Left lung (tissue), 10 donors: ENCODE data around the gene KIF22. TPM values are rescaled to one million over a fixed set of nuclear protein-coding genes. Genes with fewer than 3 reads are reported as not detected.
A peak's percentile ranks its signal among the peaks of the same experiment; 100 is the strongest.

Experiments used
- ATAC-seq: fragments of 200-7000 bp; cut with Tn5 transposase; one replicate; pipeline ENCODE4 v1.9.1; 2020; ENCODE audit warnings: moderate library complexity
- DNase-seq, 4 donors: peaks; one replicate each; pipeline ENCODE4 v3.0.0-alpha.2; 2013 to 2020
- H3K27ac ChIP-seq, 2 donors: fragments of 200-600 bp; sonication (generic) in 1 of 2; one replicate each; pipeline versions ENCODE4 v1.5.0 to v1.8.0; 2020 to 2021
- H3K27me3 ChIP-seq, 2 donors: fragments of 200-600 bp; sonication (generic) in 1 of 2; one replicate each; pipeline versions ENCODE4 v1.5.0 to v1.8.0; 2020 to 2021
- H3K36me3 ChIP-seq, 2 donors: fragments of 200-600 bp; sonication (generic) in 1 of 2; one replicate each; pipeline versions ENCODE4 v1.5.0 to v1.8.0; 2020 to 2021
- H3K4me1 ChIP-seq, 2 donors: fragments of 200-600 bp; one replicate each; pipeline ENCODE4 v1.8.0; 2021
- H3K4me3 ChIP-seq, 2 donors: fragments of 200-600 bp; sonication (generic) in 1 of 2; one replicate each; pipeline versions ENCODE4 v1.5.0 to v1.8.0; 2020 to 2021; ENCODE audit warnings: mild to moderate bottlenecking in 1 of 2
- H3K9me3 ChIP-seq, 2 donors: fragments of 200-600 bp; sonication (generic) in 1 of 2; one replicate each; pipeline versions ENCODE4 v1.5.0 to v1.8.0; 2020 to 2021
- intact Hi-C, 2 donors: fragments of 100-400 bp; cut with DNase I; formaldehyde crosslinking; loops; one replicate each; pipeline versions ENCODE4 v1.11.2 to v1.14.2; 2022
- polyA plus RNA-seq, 6 donors: library from polyadenylated mRNA; unstranded; fragments of 120-200 nt; gene quantifications; one replicate each; pipeline ENCODE4 v1.2.1, GENCODE V29; 2013; ENCODE audit not compliant: insufficient read length in 6 of 6
- total RNA-seq, 2 donors: library from RNA; stranded (reverse); fragmentation: NEBNext Ultra II Directional; extraction: Animal tissue kit (Norgen Biotek cat#: 25700); gene quantifications; one replicate each; pipeline ENCODE4 v1.2.1, GENCODE V29; 2021
- TF ChIP-seq, protein P1 (sequence below), 2 donors: fragments of 200-600 bp; sonication (generic) in 1 of 2; IDR thresholded peaks; one replicate each; pipeline versions ENCODE4 v1.5.0 to v1.8.0; 2021; ENCODE audit warnings: antibody characterized with exemption in 2 of 2
- donor health status: DM: no; HTN: yes; CAD: no.
- donor health status: DM: no; HTN: no; CAD: no.

The KIF22 gene
- total and polyA plus RNA-seq, 8 donors: 24.8 to 92.2 (median 57.2) TPM

DNA sequence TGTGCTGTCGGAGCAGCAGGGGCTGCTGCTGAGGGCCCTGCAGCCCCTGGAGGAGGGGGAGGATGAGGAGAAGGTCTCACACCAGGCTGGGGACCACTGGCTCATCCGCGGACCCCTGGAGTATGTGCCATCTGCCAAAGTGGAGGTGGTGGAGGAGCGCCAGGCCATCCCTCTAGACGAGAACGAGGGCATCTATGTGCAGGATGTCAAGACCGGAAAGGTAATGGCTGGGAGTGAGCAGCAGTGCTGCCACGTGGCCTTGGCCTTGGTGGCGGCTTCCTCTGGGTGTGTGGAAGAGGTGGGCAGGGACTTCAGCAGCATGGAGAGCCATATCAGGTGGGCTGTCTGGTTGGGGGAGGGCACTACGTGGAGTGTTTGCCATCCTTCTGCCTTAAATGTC is 49.7 kb downstream of the KIF22 start:
- Histone ChIP-seq H3K27ac (no peak overlapping the region), H3K27me3 (no peaks in the 10 kb centered on the region), H3K36me3 (peaks cover 0 to 98% of the 10 kb centered on the region in 2 donors), H3K9me3 (no peaks in the 10 kb centered on the region), H3K4me3 (no peak overlapping the region), H3K4me1 (peaks cover 0 to 5% of the 10 kb centered on the region in 2 donors)
- intact Hi-C loops: no loop called here
- TF ChIP-seq, protein P1, sequence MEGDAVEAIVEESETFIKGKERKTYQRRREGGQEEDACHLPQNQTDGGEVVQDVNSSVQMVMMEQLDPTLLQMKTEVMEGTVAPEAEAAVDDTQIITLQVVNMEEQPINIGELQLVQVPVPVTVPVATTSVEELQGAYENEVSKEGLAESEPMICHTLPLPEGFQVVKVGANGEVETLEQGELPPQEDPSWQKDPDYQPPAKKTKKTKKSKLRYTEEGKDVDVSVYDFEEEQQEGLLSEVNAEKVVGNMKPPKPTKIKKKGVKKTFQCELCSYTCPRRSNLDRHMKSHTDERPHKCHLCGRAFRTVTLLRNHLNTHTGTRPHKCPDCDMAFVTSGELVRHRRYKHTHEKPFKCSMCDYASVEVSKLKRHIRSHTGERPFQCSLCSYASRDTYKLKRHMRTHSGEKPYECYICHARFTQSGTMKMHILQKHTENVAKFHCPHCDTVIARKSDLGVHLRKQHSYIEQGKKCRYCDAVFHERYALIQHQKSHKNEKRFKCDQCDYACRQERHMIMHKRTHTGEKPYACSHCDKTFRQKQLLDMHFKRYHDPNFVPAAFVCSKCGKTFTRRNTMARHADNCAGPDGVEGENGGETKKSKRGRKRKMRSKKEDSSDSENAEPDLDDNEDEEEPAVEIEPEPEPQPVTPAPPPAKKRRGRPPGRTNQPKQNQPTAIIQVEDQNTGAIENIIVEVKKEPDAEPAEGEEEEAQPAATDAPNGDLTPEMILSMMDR (IDR thresholded peaks at IDR 0.05): no peak
- DNase-seq (no peak), ATAC-seq (no peak)

DNA sequence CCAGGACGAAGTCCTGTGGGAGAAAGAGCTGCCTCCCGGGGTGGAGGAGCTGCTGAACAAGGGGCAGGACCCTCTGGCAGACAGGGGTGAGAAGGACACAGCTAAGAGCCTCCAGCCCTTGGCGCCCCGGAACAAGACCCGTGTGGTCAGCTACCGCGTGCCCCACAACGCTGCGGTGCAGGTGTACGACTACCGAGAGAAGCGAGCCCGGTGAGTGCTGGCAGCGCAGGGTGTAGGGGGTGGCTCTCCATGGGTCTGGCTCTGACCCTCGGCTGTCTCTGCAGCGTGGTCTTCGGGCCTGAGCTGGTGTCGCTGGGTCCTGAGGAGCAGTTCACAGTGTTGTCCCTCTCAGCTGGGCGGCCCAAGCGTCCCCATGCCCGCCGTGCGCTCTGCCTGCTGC is 51.1 kb downstream of the KIF22 start:
- ATAC-seq: no peak
- intact Hi-C loops: no loop called here
- Histone ChIP-seq H3K27me3 (no peaks in the 10 kb centered on the region), H3K36me3 (peaks cover 0 to 98% of the 10 kb centered on the region in 2 donors), H3K9me3 (no peaks in the 10 kb centered on the region), H3K4me3 (no peak overlapping the region), H3K4me1 (peaks cover 0 to 15% of the 10 kb centered on the region in 2 donors), H3K27ac (no peak overlapping the region)
- TF ChIP-seq, protein P1 (IDR thresholded peaks at IDR 0.05): no peak
- DNase-seq: no peak

DNA sequence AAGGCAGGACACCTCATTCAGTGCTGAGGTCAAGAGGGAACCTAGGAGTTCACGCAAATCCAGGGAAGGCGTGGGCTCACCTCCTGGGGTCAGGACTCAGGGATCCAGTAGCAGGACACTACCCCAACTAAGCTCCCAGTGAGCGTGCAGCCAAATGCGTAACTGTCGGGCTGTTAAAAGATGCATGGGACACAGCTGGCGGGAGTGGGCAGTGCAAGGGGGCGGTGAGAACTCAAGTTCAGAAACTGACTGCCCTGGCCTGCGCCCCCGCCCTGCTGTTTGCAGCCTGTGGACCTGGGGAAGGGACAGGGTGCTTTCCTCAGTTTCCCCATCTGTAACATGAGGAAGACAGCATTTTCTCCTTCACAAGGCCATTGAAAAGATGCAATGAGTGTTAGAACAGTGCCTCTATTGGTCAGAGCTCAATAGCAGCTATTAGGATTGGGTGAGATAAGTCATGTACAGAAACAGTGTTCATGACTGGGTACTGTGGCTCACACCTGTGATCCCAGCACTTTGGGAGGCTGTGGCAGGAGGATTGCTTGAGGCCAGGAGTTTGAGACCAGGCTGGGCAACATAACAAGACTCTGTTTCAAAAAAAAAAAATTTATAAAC is 52.3 kb downstream of the KIF22 start:
- Histone ChIP-seq H3K36me3 (peaks cover 0 to 98% of the 10 kb centered on the region in 2 donors), H3K4me3 (no peak overlapping the region), H3K9me3 (no peaks in the 10 kb centered on the region), H3K27ac (no peak overlapping the region), H3K4me1 (peaks cover 0 to 15% of the 10 kb centered on the region in 2 donors), H3K27me3 (no peaks in the 10 kb centered on the region)
- DNase-seq (no peak), ATAC-seq (no peak)
- TF ChIP-seq, protein P1 (IDR thresholded peaks at IDR 0.05): no peak
- intact Hi-C loops: no loop called here

DNA sequence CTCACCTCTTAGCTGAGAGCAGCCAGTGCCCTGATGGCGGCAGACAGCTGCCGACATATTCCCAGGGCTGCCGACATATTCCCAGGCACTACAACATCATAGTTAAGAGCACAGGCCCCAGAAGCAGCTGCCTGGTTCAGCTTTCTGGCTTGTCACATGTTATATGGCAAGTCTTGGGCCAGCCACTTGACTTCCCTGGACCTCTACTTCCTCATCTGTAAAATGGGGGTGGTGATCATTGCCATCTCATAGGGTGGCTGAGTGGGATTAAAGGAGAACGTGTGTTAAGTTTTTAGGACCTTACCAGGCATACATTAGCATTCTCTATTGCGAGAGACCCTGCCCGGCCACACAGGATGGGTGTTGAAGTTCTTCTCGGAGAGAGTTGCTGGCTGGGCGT is 53.4 kb downstream of the KIF22 start:
- intact Hi-C loops: no loop called here
- H3K36me3 ChIP-seq: peaks cover 0 to 98% of the 10 kb centered on the region in 2 donors
- H3K9me3 ChIP-seq: no peaks in the 10 kb centered on the region
- peaks cover 0 to 22% of the 10 kb centered on the region in 2 donors for H3K4me1 ChIP-seq
- no peak overlapping the region for H3K4me3 ChIP-seq
- TF ChIP-seq, protein P1 (IDR thresholded peaks at IDR 0.05): no peak
- peak overlapping the region; percentile 23 to 48 for H3K27ac ChIP-seq
- H3K27me3 ChIP-seq: no peaks in the 10 kb centered on the region
- ATAC-seq: no peak
- no peak for DNase-seq

DNA sequence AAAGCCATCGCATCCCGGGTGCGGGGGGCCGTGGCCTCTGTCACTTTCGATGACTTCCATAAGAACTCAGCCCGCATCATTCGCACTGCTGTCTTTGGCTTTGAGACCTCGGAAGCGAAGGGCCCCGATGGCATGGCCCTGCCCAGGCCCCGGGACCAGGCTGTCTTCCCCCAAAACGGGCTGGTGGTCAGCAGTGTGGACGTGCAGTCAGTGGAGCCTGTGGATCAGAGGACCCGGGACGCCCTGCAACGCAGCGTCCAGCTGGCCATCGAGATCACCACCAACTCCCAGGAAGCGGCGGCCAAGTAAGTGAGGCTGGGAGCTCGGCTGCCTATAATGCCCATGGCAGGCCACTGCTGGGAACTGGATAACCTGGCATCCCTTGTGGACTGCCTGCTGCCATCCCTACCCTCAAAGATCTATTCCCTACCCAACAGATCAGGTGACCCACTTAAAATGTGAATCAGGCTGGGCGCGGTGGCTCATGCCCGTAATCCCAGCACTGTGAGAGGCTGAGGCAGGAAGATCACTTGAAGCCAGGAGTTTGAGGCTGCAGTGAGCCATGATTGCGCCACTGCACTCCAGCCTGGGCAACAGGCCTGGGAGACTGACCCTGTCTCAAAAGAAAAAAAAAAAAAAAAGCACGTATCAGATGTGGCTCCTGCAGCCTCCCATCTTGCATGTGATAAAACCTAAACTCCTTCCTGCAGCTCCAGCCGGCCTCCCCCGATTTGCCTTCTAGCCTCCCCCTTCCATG is 54.2 kb downstream of the KIF22 start:
- Histone ChIP-seq H3K27me3 (no peaks in the 10 kb centered on the region), H3K4me1 (peaks cover 0 to 23% of the 10 kb centered on the region in 2 donors), H3K9me3 (no peaks in the 10 kb centered on the region), H3K4me3 (no peak overlapping the region), H3K36me3 (peaks cover 0 to 96% of the 10 kb centered on the region in 2 donors), H3K27ac (peak overlapping the region; percentile 23 to 48)
- TF ChIP-seq, protein P1 (IDR thresholded peaks at IDR 0.05): no peak
- intact Hi-C loops: no loop called here
- ATAC-seq (peak; percentile 71), DNase-seq (peak in 2 of 4 donors; percentile 76 to 85)
